GM19043 (cell line): ENCODE results near the gene FHAD1.
"Not testable (repeated sequence)": the region's sequence is repeated elsewhere in the genome, so short reads cannot be mapped to it uniquely, and the experiment has no call there.

Experiments used
- ATAC-seq: cut with Tn5 transposase; IDR thresholded peaks from one replicate; pipeline ENCODE4 v1.9.1; 2021; ENCODE audit warnings: low read depth; ENCODE audit not compliant: unreplicated experiment

Gene FHAD1

DNA sequence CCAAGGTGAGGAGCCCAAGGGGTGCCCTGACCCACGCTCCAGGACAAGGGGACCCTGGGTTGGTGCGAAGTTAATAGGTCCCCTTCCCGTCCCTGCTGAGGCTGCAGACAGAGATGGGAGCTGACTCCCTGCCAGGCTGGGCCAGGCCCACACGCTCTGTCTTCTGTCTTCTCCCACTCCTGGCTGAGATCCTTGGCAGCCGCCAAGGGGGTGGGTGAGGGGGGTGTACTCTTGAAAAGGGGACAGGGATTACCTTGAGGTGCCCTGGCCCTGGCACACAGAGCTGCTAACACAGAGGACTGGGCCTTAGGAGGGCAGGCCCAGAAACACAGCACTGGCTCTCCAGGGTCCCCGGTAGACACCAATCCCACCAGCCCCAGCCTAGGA, 180.2 kb downstream of the FHAD1 start:
- ATAC-seq = no peak

DNA sequence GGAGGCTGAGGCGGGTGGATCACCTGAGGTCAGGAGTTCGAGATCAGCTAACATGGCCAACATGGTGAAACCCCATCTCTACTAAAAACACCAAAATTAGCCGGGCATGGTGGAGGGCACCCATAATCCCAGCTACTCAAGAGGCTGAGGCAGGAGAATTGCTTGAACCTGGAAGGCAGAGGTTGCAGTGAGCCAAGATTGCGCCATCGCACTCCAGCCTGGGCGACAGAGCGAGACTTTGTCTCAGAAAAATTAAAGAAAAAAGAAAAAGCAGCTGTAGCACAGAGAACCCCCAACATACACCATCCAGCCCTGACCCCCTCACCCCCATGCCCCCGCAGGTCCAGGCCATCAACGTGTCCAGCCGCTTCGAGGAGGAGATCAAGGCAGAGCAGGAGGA, 181.2 kb downstream of the FHAD1 start:
- not testable (repeated sequence) for ATAC-seq

DNA sequence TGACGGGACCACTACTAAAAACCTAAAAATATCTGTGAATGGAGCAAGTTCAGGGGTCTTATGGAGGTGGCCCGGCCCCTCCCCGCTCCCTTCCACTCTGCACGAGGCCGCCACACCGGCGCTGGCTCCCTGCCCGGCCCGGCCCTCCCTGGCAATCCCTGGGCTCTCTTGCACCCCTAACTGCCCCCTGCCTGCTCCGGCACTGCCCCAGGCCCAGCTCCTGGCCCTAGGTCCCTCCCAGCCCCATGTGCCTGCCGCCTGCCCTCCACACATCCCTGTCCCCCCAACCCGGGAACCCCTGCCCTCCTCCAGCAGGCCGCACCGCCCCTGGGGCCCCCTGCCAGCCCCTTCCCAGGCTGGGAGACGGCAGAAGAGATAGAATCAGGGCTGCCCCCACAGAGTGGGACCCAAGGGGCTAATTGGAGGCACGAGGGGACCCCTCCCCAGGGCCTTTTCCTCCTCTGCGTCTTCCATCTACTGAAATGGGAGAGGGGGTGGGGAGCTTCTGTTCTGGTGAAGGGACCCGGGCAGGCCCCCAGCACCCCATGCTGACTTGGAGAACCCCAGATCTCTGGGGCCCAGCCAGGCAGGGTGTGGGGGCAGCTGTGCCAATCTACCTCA, 181.9 kb downstream of the FHAD1 start:
- ATAC-seq = no peak

- no peak for ATAC-seq
Observed at GRCh38 chr1:15429701-15430149, 182.7 kb downstream of the FHAD1 start.

- ATAC-seq = no peak
Observed at GRCh38 chr1:15430787-15431570, 184.0 kb downstream of the FHAD1 start.

- no peak for ATAC-seq
Observed at GRCh38 chr1:15431571-15431948, 184.5 kb downstream of the FHAD1 start.

GRCh38 chr1:15432324-15432723, 185.3 kb downstream of the FHAD1 start:
- ATAC-seq = no peak

DNA sequence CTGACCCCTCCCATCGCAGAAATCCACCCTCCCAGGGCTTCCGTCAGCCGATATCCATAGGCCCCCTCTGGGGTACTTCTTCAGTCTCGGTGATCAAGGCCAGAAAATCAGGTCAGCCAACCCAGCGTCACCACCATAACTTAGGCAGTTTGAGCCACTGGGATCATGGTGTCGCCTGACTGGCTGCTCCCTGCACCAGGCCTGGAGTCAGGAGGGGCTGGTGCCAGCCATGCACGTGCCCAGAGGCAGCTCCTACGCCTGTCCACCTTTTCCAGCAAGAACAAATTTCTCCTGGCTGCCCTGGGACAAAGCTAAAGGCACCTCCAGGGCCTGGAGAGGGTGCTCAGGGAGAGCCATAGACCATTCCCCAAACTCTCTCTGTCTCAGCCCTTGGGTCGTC, 186.4 kb downstream of the FHAD1 start:
- no peak for ATAC-seq

GRCh38 chr1:15434739-15435138, 187.7 kb downstream of the FHAD1 start:
- ATAC-seq = not testable (repeated sequence)

GRCh38 chr1:15435239-15436077, 188.4 kb downstream of the FHAD1 start:
- ATAC-seq = no peak

DNA sequence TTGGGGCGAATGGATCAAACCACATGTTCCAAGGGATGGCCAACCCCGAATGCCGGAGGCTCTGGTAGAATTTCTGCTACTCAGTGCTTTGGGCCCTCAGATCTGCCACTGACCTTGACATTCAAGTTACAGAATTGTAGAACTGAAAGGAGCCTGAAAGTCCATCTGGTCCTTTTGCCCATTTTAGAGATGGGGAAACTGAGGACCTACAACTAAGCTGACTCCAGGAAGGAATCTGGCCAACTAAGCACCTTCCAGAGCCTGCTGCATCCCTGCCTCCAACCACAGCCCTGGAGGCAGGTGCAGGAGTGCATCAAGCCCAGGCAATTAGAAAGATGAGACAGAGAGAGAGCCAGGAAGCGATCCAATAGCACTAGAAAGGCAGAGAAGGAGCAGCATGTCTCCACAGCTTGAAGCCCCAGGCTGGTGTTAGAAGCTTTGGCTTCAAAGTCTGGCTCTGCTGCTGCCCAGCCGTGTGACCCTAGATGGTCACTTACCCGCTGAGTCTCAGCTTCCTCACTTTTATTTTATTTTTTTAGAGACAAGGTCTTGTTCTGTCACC, 189.9 kb downstream of the FHAD1 start:
- no peak for ATAC-seq

GRCh38 chr1:15439325-15439724, 192.3 kb downstream of the FHAD1 start:
- ATAC-seq = no peak

DNA sequence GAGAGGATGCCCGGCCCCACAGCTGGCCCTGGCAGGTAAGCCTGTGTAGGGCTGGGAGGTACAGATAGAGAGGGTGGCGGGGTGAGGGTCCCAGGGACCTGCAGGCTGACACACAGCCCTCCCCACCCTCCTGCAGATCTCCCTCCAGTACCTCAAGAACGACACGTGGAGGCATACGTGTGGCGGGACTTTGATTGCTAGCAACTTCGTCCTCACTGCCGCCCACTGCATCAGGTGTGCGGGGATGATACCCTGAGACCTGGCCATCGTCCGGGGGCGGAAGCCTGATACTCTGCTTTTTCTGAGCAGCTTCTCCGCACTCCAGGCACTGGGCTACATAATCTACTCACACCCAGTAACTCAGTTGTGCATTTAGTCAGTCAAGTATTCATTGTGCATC, 193.3 kb downstream of the FHAD1 start:
- ATAC-seq = no peak

GRCh38 chr1:15441247-15441646, 194.2 kb downstream of the FHAD1 start:
- no peak for ATAC-seq

GRCh38 chr1:15442119-15442518, 195.1 kb downstream of the FHAD1 start:
- ATAC-seq = no peak

DNA sequence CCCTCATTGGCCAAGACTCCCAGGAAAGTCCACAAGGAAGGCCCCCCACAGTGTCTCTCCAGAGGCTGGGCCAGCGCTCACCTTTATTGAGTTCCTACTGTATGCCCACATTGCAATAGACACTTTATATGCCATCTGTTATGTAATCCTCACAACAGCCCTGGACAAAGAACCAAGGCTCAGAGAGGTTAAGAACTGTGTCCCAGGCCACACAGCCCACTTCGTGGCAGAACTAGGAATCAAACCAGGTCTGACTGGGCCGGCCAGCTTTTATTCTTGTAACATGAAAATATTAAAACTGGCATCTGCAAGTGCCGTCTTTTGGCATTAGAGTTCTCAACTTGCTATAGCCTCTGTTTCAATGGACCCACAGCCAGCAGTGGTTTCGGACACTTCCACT, 195.7 kb downstream of the FHAD1 start:
- ATAC-seq = no peak

DNA sequence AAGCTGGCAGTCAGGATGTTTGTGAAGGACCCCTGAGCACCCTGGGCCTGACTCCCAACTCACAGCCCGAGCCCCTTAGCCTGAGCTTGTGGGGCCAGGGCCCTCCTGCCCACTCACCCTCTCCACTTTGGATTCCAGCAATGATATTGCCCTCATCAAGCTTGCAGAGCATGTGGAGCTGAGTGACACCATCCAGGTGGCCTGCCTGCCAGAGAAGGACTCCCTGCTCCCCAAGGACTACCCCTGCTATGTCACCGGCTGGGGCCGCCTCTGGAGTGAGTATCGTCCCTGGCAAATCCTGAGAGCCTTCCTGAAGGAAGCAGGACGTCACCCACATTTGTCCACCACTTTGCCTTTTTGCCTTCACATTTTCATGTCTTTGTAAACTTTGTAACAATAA, 196.3 kb downstream of the FHAD1 start:
- no peak for ATAC-seq

DNA sequence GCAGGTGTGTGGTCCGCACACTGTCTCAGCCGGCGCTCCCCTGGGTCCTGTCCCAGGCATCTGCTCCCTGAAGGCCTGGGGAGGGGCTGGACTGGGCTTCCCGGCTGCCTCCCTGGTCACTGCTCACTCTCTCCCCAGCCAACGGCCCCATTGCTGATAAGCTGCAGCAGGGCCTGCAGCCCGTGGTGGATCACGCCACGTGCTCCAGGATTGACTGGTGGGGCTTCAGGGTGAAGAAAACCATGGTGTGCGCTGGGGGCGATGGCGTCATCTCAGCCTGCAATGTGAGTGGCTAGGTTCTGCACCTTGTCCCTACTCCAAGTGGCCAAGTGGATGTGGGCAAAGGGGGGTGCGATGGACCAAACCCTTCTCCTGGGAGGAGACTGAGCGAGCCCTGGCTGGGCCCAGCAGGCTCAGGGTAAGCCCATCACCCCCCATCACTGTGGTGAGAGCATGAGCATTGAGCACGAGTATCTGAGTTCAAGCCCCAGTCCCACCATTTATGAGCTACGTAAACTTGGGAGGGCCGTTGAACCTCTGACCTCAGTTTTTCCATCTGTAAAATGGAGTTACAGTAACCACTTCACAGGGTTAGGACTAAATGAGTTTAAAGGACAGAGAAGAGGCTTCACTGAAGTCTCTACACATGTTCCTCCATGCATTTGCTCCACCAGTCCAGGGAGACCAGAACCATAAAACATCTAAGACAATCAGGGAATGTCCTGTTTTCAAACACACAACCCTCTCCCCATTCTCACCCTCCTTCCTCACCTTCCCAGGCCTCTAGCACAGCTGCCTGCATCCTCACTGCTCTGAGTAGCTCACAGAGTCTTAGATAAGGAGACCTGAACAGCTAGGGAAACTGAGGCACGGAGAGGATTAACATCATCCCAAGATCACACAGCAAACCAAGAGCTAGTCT, 197.7 kb downstream of the FHAD1 start:
- no peak for ATAC-seq

- no peak for ATAC-seq
Observed at GRCh38 chr1:15445390-15446122, 198.5 kb downstream of the FHAD1 start.
